Right atrium auricular region (tissue), 2 donors: ENCODE measurements around the gene PHLDB3. TPM values are rescaled to one million over a fixed set of nuclear protein-coding genes. Genes with fewer than 3 reads are reported as not detected.

ENCODE experiments used
- DNase-seq: peaks from one replicate; pipeline ENCODE4 v3.0.0-alpha.2; 2019; ENCODE audit warnings: low spot score
- H3K27ac ChIP-seq, 2 donors: fragments of 200-600 bp; sonication (generic); 1 replicate in 1 of 2; 2 replicates in 1 of 2; pipeline ENCODE4 v1.5.1; 2016 to 2019
- H3K27me3 ChIP-seq, 2 donors: fragments of 200-600 bp; sonication (generic); one replicate each; pipeline versions ENCODE4 v1.5.1 to v1.6.0; 2017 to 2019
- H3K36me3 ChIP-seq: fragments of 200-600 bp; sonication (generic); one replicate; pipeline ENCODE4 v1.5.1; 2016
- H3K4me1 ChIP-seq, 2 donors: fragments of 200-600 bp; sonication (generic); one replicate each; pipeline versions ENCODE4 v1.5.1 to v1.6.0; 2017 to 2019
- H3K4me3 ChIP-seq, 2 donors: fragments of 200-600 bp; sonication (generic); 1 replicate in 1 of 2; 2 replicates in 1 of 2; pipeline ENCODE4 v1.5.1; 2017 to 2019; ENCODE audit warnings: mild to moderate bottlenecking in 1 of 2, moderate library complexity in 1 of 2
- H3K9me3 ChIP-seq, 2 donors: fragments of 200-600 bp; sonication (generic); one replicate each; pipeline ENCODE4 v1.5.1; 2019
- total RNA-seq, 2 donors: library from RNA; depleted of rRNA; stranded (reverse); fragments of >200 nt; gene quantifications; one replicate each; pipeline ENCODE4 v1.1.0, GENCODE V29; 2016
- TF ChIP-seq, protein P1 (sequence below), 2 donors: fragments of 200-600 bp; sonication (generic); IDR thresholded peaks; one replicate each; pipeline ENCODE4 v1.5.1; 2019; ENCODE audit warnings: antibody characterized with exemption in 2 of 2

The PHLDB3 gene
- total RNA-seq, 2 donors from 2014 or later = 3.6 to 7.7 TPM

GRCh38 chr19:43425567-43426392 lies 78.8 kb downstream of the PHLDB3 start:
- Histone ChIP-seq H3K4me1 (no peaks in the 10 kb centered on the region), H3K9me3 (no peaks in the 10 kb centered on the region), H3K4me3 (no peak overlapping the region), H3K27me3 (no peaks in the 10 kb centered on the region), H3K27ac (no peak overlapping the region), H3K36me3 (no peaks in the 10 kb centered on the region)
- DNase-seq = no peak
- TF ChIP-seq, protein P1, sequence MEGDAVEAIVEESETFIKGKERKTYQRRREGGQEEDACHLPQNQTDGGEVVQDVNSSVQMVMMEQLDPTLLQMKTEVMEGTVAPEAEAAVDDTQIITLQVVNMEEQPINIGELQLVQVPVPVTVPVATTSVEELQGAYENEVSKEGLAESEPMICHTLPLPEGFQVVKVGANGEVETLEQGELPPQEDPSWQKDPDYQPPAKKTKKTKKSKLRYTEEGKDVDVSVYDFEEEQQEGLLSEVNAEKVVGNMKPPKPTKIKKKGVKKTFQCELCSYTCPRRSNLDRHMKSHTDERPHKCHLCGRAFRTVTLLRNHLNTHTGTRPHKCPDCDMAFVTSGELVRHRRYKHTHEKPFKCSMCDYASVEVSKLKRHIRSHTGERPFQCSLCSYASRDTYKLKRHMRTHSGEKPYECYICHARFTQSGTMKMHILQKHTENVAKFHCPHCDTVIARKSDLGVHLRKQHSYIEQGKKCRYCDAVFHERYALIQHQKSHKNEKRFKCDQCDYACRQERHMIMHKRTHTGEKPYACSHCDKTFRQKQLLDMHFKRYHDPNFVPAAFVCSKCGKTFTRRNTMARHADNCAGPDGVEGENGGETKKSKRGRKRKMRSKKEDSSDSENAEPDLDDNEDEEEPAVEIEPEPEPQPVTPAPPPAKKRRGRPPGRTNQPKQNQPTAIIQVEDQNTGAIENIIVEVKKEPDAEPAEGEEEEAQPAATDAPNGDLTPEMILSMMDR (IDR thresholded peaks at IDR 0.05) = peak in 1 of 2 donors; percentile 47

Other genes starting within 250 kb of the PHLDB3 start
- gene PSG9, start 235.2 kb downstream of the PHLDB3 start, total RNA-seq = not detected
- gene CD177, start 151.1 kb downstream of the PHLDB3 start, total RNA-seq = 1 to 10 TPM in 1 of 2 donors, under 1 TPM in 1; 0.93 to 2.9 TPM
- not detected for gene TEX101, start 89.9 kb downstream of the PHLDB3 start, total RNA-seq
- under 1 TPM in 1 of 2 donors, not detected in 1; 0.90 TPM for gene LYPD3, start 39.1 kb downstream of the PHLDB3 start, total RNA-seq
- gene ETHE1, start 22.5 kb upstream of the PHLDB3 start, total RNA-seq = 10 to 100 TPM; 17.9 to 25.4 TPM
- gene ZNF575, start 28.4 kb upstream of the PHLDB3 start, total RNA-seq = under 1 TPM in 1 of 2 donors, not detected in 1; 0.39 TPM
- 10 to 100 TPM; 14.3 to 14.9 TPM for gene XRCC1, start 70.8 kb upstream of the PHLDB3 start, total RNA-seq
- gene PINLYP, start 71.1 kb upstream of the PHLDB3 start, total RNA-seq = 1 to 10 TPM; 1.6 to 4.5 TPM
- gene IRGQ, start 91.4 kb upstream of the PHLDB3 start, total RNA-seq = 10 to 100 TPM; 24.7 to 25.9 TPM
- gene ZNF576, start 91.8 kb upstream of the PHLDB3 start, total RNA-seq = 10 to 100 TPM in 1 of 2 donors, 1 to 10 TPM in 1; 8.9 to 16.4 TPM
- gene SRRM5, start 107.3 kb upstream of the PHLDB3 start, total RNA-seq = under 1 TPM in 1 of 2 donors, not detected in 1; 0.28 TPM
- gene ZNF428, start 114.9 kb upstream of the PHLDB3 start, total RNA-seq = 10 to 100 TPM; 23.4 to 25.7 TPM
- gene CADM4, start 135.1 kb upstream of the PHLDB3 start, total RNA-seq = 1 to 10 TPM; 6.6 to 9.6 TPM
- 10 to 100 TPM; 12.9 to 18.4 TPM for gene PLAUR, start 165.4 kb upstream of the PHLDB3 start, total RNA-seq
- not detected for gene IRGC, start 211.3 kb upstream of the PHLDB3 start, total RNA-seq